ENCODE measurements around the gene ETS1.

The ETS1 gene

GRCh38 chr11:128487978-128488377 lies 99.4 kb downstream of the ETS1 start:
- TF ChIP-seq, protein P1, sequence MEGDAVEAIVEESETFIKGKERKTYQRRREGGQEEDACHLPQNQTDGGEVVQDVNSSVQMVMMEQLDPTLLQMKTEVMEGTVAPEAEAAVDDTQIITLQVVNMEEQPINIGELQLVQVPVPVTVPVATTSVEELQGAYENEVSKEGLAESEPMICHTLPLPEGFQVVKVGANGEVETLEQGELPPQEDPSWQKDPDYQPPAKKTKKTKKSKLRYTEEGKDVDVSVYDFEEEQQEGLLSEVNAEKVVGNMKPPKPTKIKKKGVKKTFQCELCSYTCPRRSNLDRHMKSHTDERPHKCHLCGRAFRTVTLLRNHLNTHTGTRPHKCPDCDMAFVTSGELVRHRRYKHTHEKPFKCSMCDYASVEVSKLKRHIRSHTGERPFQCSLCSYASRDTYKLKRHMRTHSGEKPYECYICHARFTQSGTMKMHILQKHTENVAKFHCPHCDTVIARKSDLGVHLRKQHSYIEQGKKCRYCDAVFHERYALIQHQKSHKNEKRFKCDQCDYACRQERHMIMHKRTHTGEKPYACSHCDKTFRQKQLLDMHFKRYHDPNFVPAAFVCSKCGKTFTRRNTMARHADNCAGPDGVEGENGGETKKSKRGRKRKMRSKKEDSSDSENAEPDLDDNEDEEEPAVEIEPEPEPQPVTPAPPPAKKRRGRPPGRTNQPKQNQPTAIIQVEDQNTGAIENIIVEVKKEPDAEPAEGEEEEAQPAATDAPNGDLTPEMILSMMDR (IDR thresholded peaks at IDR 0.05; ENCODE audit: low read depth, low read length): no peak
- TF ChIP-seq POLR2A (IDR thresholded peaks at IDR 0.05; ENCODE audit: extremely low read depth, insufficient read length): no peak
- peak; percentile 32 for DNase-seq (ENCODE audit: low read depth)
- peak overlapping the region; percentile 36 for H3K4me3 ChIP-seq (ENCODE audit: low read depth, low read length)

- TF ChIP-seq MAX (IDR thresholded peaks at IDR 0.05; ENCODE audit: low read depth, low read length) (no peak), MYC (IDR thresholded peaks at IDR 0.05; ENCODE audit: low read depth, low read length) (no peak), POLR2A (IDR thresholded peaks at IDR 0.05; ENCODE audit: extremely low read depth, insufficient read length) (no peak)
- TF ChIP-seq, protein P1 (IDR thresholded peaks at IDR 0.05; ENCODE audit: low read depth, low read length): no peak
- DNase-seq (ENCODE audit: low read depth): no peak
- H3K4me3 ChIP-seq (ENCODE audit: low read depth, low read length): no peak overlapping the region
Observed at GRCh38 chr11:128484172-128484571, 103.2 kb downstream of the ETS1 start.

DNA sequence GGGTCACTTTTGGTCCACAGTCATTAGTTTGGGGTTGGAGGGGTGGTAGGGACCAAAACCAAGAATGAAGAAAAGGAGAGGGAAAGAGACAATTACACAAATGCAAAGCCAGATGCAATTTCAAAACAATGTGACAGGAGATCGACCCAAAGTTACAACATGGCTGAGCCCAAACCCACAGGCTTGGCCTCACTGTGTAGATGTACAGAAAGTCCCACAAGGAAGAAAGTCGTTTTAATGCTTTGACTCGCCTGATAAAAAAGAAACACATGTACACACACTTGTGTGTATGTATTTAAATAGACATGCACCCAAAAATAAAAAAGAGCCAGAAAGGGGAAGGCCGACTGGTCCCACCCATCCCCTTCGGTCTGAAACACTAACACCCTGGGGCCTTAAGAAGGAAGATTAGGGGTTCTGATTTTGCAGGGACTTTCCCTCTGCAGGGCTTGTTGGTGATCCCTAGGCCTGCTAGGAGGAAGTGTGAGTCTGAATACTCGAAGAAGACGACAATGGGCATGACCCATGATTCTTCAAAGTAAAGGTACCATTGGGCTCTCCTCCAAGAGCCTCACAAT lies 104.1 kb downstream of the ETS1 start:
- DNase-seq (ENCODE audit: low read depth): peak; percentile 80
- peak overlapping the region; percentile 51 for H3K4me3 ChIP-seq (ENCODE audit: low read depth, low read length)
- TF ChIP-seq, protein P1 (IDR thresholded peaks at IDR 0.05; ENCODE audit: low read depth, low read length): no peak
- no peak for TF ChIP-seq MYC (IDR thresholded peaks at IDR 0.05; ENCODE audit: low read depth, low read length)
- TF ChIP-seq MAX (IDR thresholded peaks at IDR 0.05; ENCODE audit: low read depth, low read length): no peak
- TF ChIP-seq POLR2A (IDR thresholded peaks at IDR 0.05; ENCODE audit: extremely low read depth, insufficient read length): no peak

- TF ChIP-seq POLR2A (IDR thresholded peaks at IDR 0.05; ENCODE audit: extremely low read depth, insufficient read length): no peak
- TF ChIP-seq, protein P1 (IDR thresholded peaks at IDR 0.05; ENCODE audit: low read depth, low read length): no peak
- TF ChIP-seq MYC (IDR thresholded peaks at IDR 0.05; ENCODE audit: low read depth, low read length): peak; percentile 52; the same call in 1 of the 2 replicates
- peak; percentile 58; the same call in 1 of the 2 replicates for TF ChIP-seq MAX (IDR thresholded peaks at IDR 0.05; ENCODE audit: low read depth, low read length)
- H3K4me3 ChIP-seq (ENCODE audit: low read depth, low read length): peak overlapping the region; percentile 51
- peak; percentile 94 for DNase-seq (ENCODE audit: low read depth)
Observed at GRCh38 chr11:128482512-128483191, 104.7 kb downstream of the ETS1 start.

DNA sequence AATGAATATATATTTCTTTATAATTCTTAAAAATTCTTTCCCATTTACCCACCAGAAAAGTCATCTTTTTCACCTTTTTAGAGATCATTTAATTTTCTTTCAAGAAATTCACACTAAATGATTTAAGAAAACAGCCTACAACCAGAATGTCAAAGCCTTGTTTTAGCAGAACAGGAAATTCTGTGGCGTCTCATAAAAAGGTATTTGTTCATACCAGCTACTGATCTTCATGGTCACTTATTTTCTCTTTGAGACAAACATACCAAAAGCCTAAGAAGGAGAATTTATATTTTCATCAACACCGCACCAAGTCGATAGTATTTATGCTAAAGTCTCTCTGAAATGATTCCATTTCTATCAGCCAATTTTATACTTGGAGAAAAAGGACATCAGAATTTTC lies 105.3 kb downstream of the ETS1 start:
- DNase-seq (ENCODE audit: low read depth): peak; percentile 73
- peak overlapping the region; percentile 51 for H3K4me3 ChIP-seq (ENCODE audit: low read depth, low read length)
- TF ChIP-seq POLR2A (IDR thresholded peaks at IDR 0.05; ENCODE audit: extremely low read depth, insufficient read length) (no peak), MAX (IDR thresholded peaks at IDR 0.05; ENCODE audit: low read depth, low read length) (no peak)

DNA sequence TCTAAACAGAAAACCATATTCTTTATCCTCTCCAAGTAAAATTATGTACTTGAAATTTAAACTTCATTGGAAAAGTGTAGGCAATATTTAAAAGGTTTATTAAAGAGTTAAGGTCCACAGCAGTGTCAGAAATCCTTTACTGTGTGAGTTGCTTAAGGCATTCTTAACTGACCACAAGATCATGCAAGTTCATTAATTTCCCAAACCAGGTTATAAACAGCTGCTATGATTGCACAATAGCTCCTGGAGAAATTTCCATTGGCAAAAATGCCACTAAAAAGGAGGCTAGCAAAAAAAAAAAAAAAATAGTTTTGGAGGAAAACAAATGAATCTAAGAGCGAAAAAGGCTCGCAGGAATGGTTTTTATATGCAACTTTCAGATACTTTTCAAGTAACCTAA lies 106.2 kb downstream of the ETS1 start:
- TF ChIP-seq MAX (IDR thresholded peaks at IDR 0.05; ENCODE audit: low read depth, low read length) (no peak), POLR2A (IDR thresholded peaks at IDR 0.05; ENCODE audit: extremely low read depth, insufficient read length) (no peak), MYC (IDR thresholded peaks at IDR 0.05; ENCODE audit: low read depth, low read length) (no peak)
- TF ChIP-seq, protein P1 (IDR thresholded peaks at IDR 0.05; ENCODE audit: low read depth, low read length): no peak
- peak; percentile 66 for DNase-seq (ENCODE audit: low read depth)
- H3K4me3 ChIP-seq (ENCODE audit: low read depth, low read length): no peak overlapping the region
